ENCODE measurements around the gene LYPD6B. TPM values are rescaled to one million over a fixed set of nuclear protein-coding genes. Genes with fewer than 3 reads are reported as not detected.

LYPD6B gene
- total and polyA plus RNA-seq, 2 experiments from 2014 or later: 1.7 to 3.6 TPM

DNA sequence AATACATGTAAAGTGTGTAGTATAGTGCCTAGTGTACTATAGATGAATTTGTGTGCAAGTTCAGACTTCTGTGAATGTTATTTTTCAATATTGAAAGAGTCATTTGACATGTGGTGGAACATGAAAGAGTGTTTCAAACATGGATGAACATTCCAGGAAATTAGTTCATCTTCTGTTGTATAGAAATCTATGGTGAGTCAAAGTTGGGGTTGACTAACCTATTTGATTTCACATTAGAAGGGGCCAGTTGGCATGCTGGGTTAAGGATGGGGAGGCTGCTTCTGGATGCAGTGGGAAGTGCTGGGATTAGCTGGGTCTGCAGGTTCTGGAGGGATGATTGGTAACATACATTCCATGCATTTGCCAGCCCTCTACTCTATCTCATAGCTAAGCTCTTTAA lies 50.6 kb downstream of the LYPD6B start:
- Mint-ChIP-seq H3K27me3 (ENCODE audit: insufficient read depth, low read depth, poor library complexity) (peaks cover 2% of the 10 kb centered on the region), H3K4me3 (no peak overlapping the region), H3K9me3 (no peaks in the 10 kb centered on the region), H3K36me3 (ENCODE audit: low read depth) (no peaks in the 10 kb centered on the region), H3K27ac (no peak overlapping the region), H3K4me1 (no peaks in the 10 kb centered on the region)
- TF ChIP-seq, protein P1, sequence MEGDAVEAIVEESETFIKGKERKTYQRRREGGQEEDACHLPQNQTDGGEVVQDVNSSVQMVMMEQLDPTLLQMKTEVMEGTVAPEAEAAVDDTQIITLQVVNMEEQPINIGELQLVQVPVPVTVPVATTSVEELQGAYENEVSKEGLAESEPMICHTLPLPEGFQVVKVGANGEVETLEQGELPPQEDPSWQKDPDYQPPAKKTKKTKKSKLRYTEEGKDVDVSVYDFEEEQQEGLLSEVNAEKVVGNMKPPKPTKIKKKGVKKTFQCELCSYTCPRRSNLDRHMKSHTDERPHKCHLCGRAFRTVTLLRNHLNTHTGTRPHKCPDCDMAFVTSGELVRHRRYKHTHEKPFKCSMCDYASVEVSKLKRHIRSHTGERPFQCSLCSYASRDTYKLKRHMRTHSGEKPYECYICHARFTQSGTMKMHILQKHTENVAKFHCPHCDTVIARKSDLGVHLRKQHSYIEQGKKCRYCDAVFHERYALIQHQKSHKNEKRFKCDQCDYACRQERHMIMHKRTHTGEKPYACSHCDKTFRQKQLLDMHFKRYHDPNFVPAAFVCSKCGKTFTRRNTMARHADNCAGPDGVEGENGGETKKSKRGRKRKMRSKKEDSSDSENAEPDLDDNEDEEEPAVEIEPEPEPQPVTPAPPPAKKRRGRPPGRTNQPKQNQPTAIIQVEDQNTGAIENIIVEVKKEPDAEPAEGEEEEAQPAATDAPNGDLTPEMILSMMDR (conservative IDR thresholded peaks at IDR 0.05; ENCODE audit: low read depth in 2 of 2): no peak
- TF ChIP-seq NANOG (IDR thresholded peaks at IDR 0.05; ENCODE audit: borderline replicate concordance) (no peak), EZH2 (IDR thresholded peaks at IDR 0.05; ENCODE audit: low read depth, unreplicated experiment) (no peak), ZNF331 (CRISPR knock-in tag; IDR thresholded peaks at IDR 0.05; ENCODE audit: low read depth) (no peak), EZH2phosphoT487 (IDR thresholded peaks at IDR 0.05; ENCODE audit: unreplicated experiment) (no peak)
- ATAC-seq (no peak), DNase-seq (ENCODE audit: low spot score) (no peak)
- Histone ChIP-seq H3K4me1 (ENCODE audit: insufficient read depth) (no peaks in the 10 kb centered on the region), H3K9me2 (ENCODE audit: insufficient read depth) (no peaks in the 10 kb centered on the region; the same call in 1 of the 2 replicates), H3K36me3 (ENCODE audit: insufficient read depth) (no peaks in the 10 kb centered on the region), H2AFZ (no peak overlapping the region), H3K27me3 (ENCODE audit: insufficient read depth) (no peaks in the 10 kb centered on the region), H3K4me3 (no peak overlapping the region), H3F3A (replicated peaks; ENCODE audit: low read depth) (no peaks in the 10 kb centered on the region), H4K20me1 (replicated peaks; ENCODE audit: insufficient read depth) (no peaks in the 10 kb centered on the region), H3K27ac (ENCODE audit: low read depth) (no peak overlapping the region), H3K79me2 (replicated peaks; ENCODE audit: insufficient read depth) (no peaks in the 10 kb centered on the region), H3K4me2 (no peak overlapping the region)

DNA sequence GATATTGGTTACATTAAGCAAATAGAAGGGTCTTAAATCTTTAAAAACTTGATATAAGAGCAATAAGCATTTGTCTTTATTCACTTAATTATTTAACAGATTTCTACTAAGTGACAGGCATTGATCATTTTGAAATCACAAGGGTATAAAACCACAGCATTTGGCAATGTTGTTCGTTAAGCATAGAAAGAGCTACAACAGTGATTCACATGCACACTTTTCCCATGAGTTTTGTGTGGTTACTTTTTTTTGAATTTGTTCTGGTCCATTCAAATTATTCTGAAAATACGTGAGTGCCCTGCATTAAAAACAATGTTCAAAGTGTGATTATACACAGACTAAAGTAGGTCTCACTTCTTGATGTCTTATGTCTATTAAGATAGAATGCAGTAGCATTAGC lies 52.2 kb downstream of the LYPD6B start:
- Histone ChIP-seq H3K27me3 (ENCODE audit: insufficient read depth) (no peaks in the 10 kb centered on the region), H2AFZ (no peak overlapping the region), H3F3A (replicated peaks; ENCODE audit: low read depth) (no peaks in the 10 kb centered on the region), H3K9me2 (ENCODE audit: insufficient read depth) (no peaks in the 10 kb centered on the region; the same call in 1 of the 2 replicates), H3K4me2 (no peak overlapping the region), H3K4me1 (ENCODE audit: insufficient read depth) (no peaks in the 10 kb centered on the region), H3K36me3 (ENCODE audit: insufficient read depth) (no peaks in the 10 kb centered on the region), H3K27ac (ENCODE audit: low read depth) (no peak overlapping the region), H3K4me3 (no peak overlapping the region), H3K79me2 (replicated peaks; ENCODE audit: insufficient read depth) (no peaks in the 10 kb centered on the region), H4K20me1 (replicated peaks; ENCODE audit: insufficient read depth) (no peaks in the 10 kb centered on the region)
- peaks cover 2% of the 10 kb centered on the region for H3K4me1 Mint-ChIP-seq
- DNase-seq (ENCODE audit: low spot score) (no peak), ATAC-seq (no peak)
- H3K4me3 Mint-ChIP-seq: no peak overlapping the region
- no peaks in the 10 kb centered on the region for H3K9me3 Mint-ChIP-seq
- H3K36me3 Mint-ChIP-seq (ENCODE audit: low read depth): no peaks in the 10 kb centered on the region
- TF ChIP-seq, protein P2, sequence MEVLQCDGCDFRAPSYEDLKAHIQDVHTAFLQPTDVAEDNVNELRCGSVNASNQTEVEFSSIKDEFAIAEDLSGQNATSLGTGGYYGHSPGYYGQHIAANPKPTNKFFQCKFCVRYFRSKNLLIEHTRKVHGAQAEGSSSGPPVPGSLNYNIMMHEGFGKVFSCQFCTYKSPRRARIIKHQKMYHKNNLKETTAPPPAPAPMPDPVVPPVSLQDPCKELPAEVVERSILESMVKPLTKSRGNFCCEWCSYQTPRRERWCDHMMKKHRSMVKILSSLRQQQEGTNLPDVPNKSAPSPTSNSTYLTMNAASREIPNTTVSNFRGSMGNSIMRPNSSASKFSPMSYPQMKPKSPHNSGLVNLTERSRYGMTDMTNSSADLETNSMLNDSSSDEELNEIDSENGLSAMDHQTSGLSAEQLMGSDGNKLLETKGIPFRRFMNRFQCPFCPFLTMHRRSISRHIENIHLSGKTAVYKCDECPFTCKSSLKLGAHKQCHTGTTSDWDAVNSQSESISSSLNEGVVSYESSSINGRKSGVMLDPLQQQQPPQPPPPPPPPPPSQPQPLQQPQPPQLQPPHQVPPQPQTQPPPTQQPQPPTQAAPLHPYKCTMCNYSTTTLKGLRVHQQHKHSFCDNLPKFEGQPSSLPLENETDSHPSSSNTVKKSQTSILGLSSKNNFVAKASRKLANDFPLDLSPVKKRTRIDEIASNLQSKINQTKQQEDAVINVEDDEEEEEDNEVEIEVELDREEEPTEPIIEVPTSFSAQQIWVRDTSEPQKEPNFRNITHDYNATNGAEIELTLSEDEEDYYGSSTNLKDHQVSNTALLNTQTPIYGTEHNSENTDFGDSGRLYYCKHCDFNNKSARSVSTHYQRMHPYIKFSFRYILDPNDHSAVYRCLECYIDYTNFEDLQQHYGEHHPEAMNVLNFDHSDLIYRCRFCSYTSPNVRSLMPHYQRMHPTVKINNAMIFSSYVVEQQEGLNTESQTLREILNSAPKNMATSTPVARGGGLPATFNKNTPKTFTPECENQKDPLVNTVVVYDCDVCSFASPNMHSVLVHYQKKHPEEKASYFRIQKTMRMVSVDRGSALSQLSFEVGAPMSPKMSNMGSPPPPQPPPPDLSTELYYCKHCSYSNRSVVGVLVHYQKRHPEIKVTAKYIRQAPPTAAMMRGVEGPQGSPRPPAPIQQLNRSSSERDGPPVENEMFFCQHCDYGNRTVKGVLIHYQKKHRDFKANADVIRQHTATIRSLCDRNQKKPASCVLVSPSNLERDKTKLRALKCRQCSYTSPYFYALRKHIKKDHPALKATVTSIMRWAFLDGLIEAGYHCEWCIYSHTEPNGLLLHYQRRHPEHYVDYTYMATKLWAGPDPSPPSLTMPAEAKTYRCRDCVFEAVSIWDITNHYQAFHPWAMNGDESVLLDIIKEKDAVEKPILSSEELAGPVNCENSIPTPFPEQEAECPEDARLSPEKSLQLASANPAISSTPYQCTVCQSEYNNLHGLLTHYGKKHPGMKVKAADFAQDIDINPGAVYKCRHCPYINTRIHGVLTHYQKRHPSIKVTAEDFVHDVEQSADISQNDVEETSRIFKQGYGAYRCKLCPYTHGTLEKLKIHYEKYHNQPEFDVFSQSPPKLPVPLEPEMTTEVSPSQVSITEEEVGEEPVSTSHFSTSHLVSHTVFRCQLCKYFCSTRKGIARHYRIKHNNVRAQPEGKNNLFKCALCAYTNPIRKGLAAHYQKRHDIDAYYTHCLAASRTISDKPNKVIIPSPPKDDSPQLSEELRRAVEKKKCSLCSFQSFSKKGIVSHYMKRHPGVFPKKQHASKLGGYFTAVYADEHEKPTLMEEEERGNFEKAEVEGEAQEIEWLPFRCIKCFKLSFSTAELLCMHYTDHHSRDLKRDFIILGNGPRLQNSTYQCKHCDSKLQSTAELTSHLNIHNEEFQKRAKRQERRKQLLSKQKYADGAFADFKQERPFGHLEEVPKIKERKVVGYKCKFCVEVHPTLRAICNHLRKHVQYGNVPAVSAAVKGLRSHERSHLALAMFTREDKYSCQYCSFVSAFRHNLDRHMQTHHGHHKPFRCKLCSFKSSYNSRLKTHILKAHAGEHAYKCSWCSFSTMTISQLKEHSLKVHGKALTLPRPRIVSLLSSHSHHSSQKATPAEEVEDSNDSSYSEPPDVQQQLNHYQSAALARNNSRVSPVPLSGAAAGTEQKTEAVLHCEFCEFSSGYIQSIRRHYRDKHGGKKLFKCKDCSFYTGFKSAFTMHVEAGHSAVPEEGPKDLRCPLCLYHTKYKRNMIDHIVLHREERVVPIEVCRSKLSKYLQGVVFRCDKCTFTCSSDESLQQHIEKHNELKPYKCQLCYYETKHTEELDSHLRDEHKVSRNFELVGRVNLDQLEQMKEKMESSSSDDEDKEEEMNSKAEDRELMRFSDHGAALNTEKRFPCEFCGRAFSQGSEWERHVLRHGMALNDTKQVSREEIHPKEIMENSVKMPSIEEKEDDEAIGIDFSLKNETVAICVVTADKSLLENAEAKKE (CRISPR knock-in tag; IDR thresholded peaks at IDR 0.05): no peak
- TF ChIP-seq STAT1 (IDR thresholded peaks at IDR 0.05; ENCODE audit: unreplicated experiment) (no peak), JUNB (IDR thresholded peaks at IDR 0.05; ENCODE audit: unreplicated experiment) (no peak), EZH2phosphoT487 (IDR thresholded peaks at IDR 0.05; ENCODE audit: unreplicated experiment) (no peak), NANOG (IDR thresholded peaks at IDR 0.05; ENCODE audit: borderline replicate concordance) (no peak)
- TF ChIP-seq, protein P1 (conservative IDR thresholded peaks at IDR 0.05; ENCODE audit: low read depth in 2 of 2): no peak
- H3K27me3 Mint-ChIP-seq (ENCODE audit: insufficient read depth, low read depth, poor library complexity): peaks cover 2% of the 10 kb centered on the region
- no peak overlapping the region for H3K27ac Mint-ChIP-seq
